Osteocyte (in vitro differentiated cells): ENCODE measurements around the gene COL17A1. TPM values are rescaled to one million over a fixed set of nuclear protein-coding genes. Genes with fewer than 3 reads are reported as not detected.
A peak's percentile ranks its signal among the peaks of the same experiment; 100 is the strongest.

Source experiments
- DNase-seq: peaks from one replicate; pipeline ENCODE4 v3.0.0; 2021; ENCODE audit warnings: mixed read lengths; ENCODE audit not compliant: unreplicated experiment; ENCODE audit errors: extremely low spot score
- H3K27ac Mint-ChIP-seq: one replicate; pipeline ENCODE4 v1.8.0; 2021; ENCODE audit warnings: mild to moderate bottlenecking, mixed read lengths; ENCODE audit not compliant: unreplicated experiment
- H3K27me3 Mint-ChIP-seq: one replicate; pipeline ENCODE4 v1.8.0; 2021; ENCODE audit warnings: mixed read lengths; ENCODE audit not compliant: unreplicated experiment
- H3K36me3 Mint-ChIP-seq: one replicate; pipeline ENCODE4 v1.8.0; 2021; ENCODE audit warnings: mixed read lengths; ENCODE audit not compliant: unreplicated experiment
- H3K4me1 Mint-ChIP-seq: one replicate; pipeline ENCODE4 v1.8.0; 2021; ENCODE audit warnings: mixed read lengths; ENCODE audit not compliant: unreplicated experiment
- H3K4me3 Mint-ChIP-seq: one replicate; pipeline ENCODE4 v1.8.0; 2021; ENCODE audit warnings: mild to moderate bottlenecking, moderate library complexity, mixed read lengths; ENCODE audit not compliant: unreplicated experiment
- H3K9me3 Mint-ChIP-seq: one replicate; pipeline ENCODE4 v1.8.0; 2021; ENCODE audit warnings: mixed read lengths; ENCODE audit not compliant: unreplicated experiment
- total RNA-seq: library from RNA; stranded (reverse); gene quantifications from 2 replicates; pipeline ENCODE4 v1.2.1, GENCODE V29; 2021
- TF ChIP-seq, protein P1 (sequence below): fragments of 200-600 bp; sonication (generic); IDR thresholded peaks from 2 replicates; pipeline ENCODE4 v1.5.0; 2021; ENCODE audit warnings: antibody characterized with exemption, mild to moderate bottlenecking, moderate library complexity

COL17A1 gene
- total RNA-seq, 1 donor from 2014 or later = not detected

DNA sequence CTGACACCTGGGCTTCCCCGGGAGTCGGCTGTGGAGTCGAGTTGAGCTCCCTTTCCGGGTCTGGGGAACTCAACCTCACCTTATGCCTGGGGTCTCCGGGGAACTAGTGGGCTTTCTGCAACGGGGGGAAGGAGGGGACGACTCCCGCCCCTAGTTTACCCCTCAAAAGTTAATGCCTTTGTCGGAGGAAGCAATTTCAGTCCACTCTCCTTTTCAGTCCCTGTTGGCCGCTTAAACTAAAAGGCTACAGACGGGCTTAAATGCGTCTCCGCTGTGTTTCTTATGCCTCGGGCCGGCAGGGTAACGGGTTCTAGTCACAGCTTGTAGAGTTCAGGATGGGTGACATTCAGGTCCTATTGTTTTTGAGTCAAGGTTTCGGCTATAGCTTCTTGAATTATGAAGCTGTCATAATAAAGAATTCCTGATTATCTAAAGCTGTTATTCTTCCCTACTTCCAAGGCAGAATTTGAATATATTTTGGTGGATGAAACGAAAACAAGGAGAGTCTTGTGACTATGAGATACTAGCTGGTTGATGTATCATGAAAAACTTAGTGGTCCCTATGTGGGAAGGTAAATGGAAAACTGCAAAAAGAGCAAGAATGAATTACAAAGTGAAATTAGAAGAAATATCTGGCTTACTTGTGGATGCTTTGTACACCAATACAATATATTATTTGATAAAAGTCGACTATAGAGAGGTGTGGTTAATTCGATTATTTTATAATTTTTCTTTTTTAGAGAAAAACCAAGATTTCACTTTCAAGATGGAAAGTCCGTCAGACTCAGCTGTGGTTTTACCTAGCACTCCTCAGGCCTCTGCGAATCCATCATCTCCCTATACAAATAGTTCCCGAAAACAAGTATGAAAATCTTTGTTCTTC is 36.8 kb upstream of the COL17A1 start:
- Mint-ChIP-seq H3K4me3 (peak overlapping the region; percentile 90), H3K27me3 (no peaks in the 10 kb centered on the region), H3K36me3 (peaks cover 7% of the 10 kb centered on the region), H3K27ac (peak overlapping the region; percentile 89), H3K4me1 (peaks cover 25% of the 10 kb centered on the region), H3K9me3 (no peaks in the 10 kb centered on the region)
- TF ChIP-seq, protein P1, sequence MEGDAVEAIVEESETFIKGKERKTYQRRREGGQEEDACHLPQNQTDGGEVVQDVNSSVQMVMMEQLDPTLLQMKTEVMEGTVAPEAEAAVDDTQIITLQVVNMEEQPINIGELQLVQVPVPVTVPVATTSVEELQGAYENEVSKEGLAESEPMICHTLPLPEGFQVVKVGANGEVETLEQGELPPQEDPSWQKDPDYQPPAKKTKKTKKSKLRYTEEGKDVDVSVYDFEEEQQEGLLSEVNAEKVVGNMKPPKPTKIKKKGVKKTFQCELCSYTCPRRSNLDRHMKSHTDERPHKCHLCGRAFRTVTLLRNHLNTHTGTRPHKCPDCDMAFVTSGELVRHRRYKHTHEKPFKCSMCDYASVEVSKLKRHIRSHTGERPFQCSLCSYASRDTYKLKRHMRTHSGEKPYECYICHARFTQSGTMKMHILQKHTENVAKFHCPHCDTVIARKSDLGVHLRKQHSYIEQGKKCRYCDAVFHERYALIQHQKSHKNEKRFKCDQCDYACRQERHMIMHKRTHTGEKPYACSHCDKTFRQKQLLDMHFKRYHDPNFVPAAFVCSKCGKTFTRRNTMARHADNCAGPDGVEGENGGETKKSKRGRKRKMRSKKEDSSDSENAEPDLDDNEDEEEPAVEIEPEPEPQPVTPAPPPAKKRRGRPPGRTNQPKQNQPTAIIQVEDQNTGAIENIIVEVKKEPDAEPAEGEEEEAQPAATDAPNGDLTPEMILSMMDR = no peak
- DNase-seq = no peak

DNA sequence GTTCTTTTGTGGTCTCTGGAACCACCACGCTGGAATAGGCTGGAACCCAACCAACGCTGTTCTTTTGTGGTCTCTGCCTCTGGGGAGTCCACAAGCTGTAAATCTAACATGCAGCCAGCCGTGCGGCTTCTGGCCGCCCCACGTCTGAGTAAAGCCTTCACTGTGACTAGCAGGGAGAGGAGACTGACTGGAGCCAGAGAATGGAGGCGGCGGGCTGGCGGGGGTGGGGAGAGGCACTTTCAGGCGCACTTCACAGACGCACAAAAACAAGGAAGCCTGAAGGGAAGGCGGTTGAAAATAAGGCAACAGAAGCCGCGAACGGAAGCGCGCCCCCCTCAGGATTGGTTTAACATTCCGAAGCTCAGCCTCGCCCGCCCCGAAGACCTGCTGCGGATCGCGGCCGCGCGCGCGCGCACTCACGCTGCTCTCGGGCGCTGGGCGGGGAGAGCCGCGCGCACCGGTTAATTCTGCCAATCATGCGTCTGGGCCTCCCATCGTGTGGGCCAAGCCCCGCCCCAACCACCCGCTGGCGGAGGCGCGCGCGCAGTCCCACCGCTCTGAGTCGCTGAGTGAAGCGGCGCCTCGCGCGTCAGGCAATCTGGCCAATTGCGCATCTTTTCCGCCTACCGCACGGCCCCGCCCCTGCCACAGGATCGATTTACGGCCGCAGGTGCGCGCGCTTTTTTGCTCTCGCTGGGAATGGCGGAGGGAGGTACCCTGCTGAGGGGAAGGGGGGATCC is 36.0 kb upstream of the COL17A1 start, which contains the start of gene SFR1:
TSS of gene SFR1 (plus strand) at position 687 of the 740 bp plus-strand sequence. CDS start at position 700, 13 bp downstream.
- H3K4me1 Mint-ChIP-seq = peaks cover 25% of the 10 kb centered on the region
- H3K36me3 Mint-ChIP-seq = peaks cover 7% of the 10 kb centered on the region
- no peaks in the 10 kb centered on the region for H3K9me3 Mint-ChIP-seq
- peak within 1 kb of the TSS; percentile 90 for H3K4me3 Mint-ChIP-seq
- H3K27me3 Mint-ChIP-seq = no peaks in the 10 kb centered on the region
- TF ChIP-seq, protein P1 = peak; percentile 72
- peak; percentile 100 for DNase-seq
- H3K27ac Mint-ChIP-seq = peak within 1 kb of the TSS; percentile 100

DNA sequence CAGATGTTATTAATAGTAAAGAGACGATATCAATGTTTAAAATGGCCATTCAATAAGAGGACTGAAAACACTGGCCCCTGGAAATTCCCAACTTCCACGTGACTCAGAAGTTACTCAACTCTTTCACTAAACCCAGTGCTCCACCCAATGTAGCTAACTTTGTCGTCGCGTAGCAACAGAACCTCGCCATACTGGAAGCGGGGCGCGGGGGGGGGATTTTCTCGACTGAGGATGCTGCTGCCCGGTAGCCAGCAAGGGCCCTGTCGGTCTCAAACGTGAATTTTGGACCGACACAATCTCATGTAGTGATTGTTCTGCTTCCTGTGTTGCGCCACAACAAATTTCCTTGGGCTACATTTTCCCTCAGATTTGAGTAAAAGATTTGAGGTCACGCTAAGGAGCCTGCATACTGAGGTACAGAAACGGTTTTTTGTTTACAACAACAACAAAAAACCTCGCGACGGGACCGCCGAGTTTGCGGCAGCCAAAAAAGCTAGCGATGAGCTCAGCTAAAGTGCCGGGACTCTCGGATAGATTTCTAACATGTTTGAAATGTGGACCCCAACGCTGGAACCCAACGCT is 35.3 kb upstream of the COL17A1 start:
- Mint-ChIP-seq H3K27me3 (no peaks in the 10 kb centered on the region), H3K4me1 (peaks cover 25% of the 10 kb centered on the region), H3K9me3 (no peaks in the 10 kb centered on the region), H3K36me3 (peaks cover 4% of the 10 kb centered on the region), H3K4me3 (peak overlapping the region; percentile 90), H3K27ac (peak overlapping the region; percentile 100)
- DNase-seq = peak; percentile 94
- TF ChIP-seq, protein P1 = no peak

DNA sequence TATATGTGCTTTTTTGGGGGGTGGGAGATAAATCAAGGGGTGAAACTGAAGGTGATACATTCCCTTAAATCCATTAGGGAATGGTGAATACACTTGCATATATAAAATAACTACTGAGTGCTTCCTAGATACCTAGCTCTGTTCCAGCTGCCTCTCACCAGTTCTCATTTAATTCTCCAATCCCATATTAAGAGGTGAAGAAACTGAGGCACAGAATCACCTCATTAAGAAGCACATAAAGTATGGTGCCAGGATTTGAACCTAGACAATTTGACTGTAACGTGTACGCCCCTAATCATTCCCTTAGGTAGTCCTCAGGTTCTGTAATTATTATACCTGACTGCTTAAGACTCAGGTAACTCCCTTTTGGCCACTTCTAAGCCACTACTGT is 34.8 kb upstream of the COL17A1 start:
- TF ChIP-seq, protein P1 = no peak
- Mint-ChIP-seq H3K36me3 (peaks cover 4% of the 10 kb centered on the region), H3K27ac (peak overlapping the region; percentile 100), H3K4me3 (peak overlapping the region; percentile 90), H3K4me1 (peaks cover 25% of the 10 kb centered on the region), H3K9me3 (no peaks in the 10 kb centered on the region), H3K27me3 (no peaks in the 10 kb centered on the region)
- DNase-seq = no peak
